K562 (cell line): Measurements from ENCODE around the gene NDUFAF3. TPM values are rescaled to one million over a fixed set of nuclear protein-coding genes. Genes with fewer than 3 reads are reported as not detected.
A peak's percentile ranks its signal among the peaks of the same experiment; 100 is the strongest.

Experiments used
- ATF6 ChIP-seq: sonication (generic); formaldehyde crosslinking; IDR thresholded peaks from 2 replicates; pipeline ENCODE4 v1.4.0; 2020; ENCODE audit warnings: mild to moderate bottlenecking, missing genetic modification reagents
- ELF1 ChIP-seq: fragments of 200-800 bp; sonication (Bioruptor generic); IDR thresholded peaks from 2 replicates; pipeline ENCODE4 v1.6.1; 2016; ENCODE audit warnings: missing genetic modification characterization, missing compliant biosample characterization
- EP400 ChIP-seq: fragments of 450-650 bp; IDR thresholded peaks from 2 replicates; pipeline ENCODE4 v1.6.1; 2017; ENCODE audit warnings: antibody characterized with exemption, mild to moderate bottlenecking, moderate library complexity
- ETV1 ChIP-seq: fragments of 450-650 bp; conservative IDR thresholded peaks from 2 replicates; pipeline ENCODE4 v1.6.1; 2016; ENCODE audit warnings: missing genetic modification characterization, control low read depth, low read depth, missing compliant biosample characterization
- IRF1 ChIP-seq: sonication (generic); formaldehyde crosslinking; IDR thresholded peaks from 2 replicates; pipeline ENCODE4 v1.8.0; 2022; ENCODE audit warnings: missing genetic modification reagents, mild to moderate bottlenecking, borderline replicate concordance
- MBD2 ChIP-seq: sonication (generic); IDR thresholded peaks from 2 replicates; pipeline ENCODE4 v1.6.1; 2016; ENCODE audit warnings: low read depth, borderline replicate concordance
- RBM14 ChIP-seq: fragments of 200-400 bp; formaldehyde crosslinking; IDR thresholded peaks from 2 replicates; pipeline ENCODE4 v1.6.1; 2018; ENCODE audit warnings: low read depth, mild to moderate bottlenecking, low read length, moderate library complexity, borderline replicate concordance; ENCODE audit not compliant: insufficient read depth
- SMARCB1 ChIP-seq: IDR thresholded peaks from 2 replicates; pipeline ENCODE4 v1.6.1; 2011; ENCODE audit warnings: improper control_type of control experiment, low read depth; ENCODE audit not compliant: insufficient read length
- SMARCC2 ChIP-seq: fragments of 450-650 bp; IDR thresholded peaks from 2 replicates; pipeline ENCODE4 v1.6.1; 2017; ENCODE audit warnings: antibody characterized with exemption, moderate library complexity, mild to moderate bottlenecking, low read depth
- ZBED1 ChIP-seq: IDR thresholded peaks from 2 replicates; pipeline ENCODE4 v1.6.1; 2014
- ZBTB26 ChIP-seq: fragments of 450-650 bp; formaldehyde crosslinking; IDR thresholded peaks from 2 replicates; pipeline ENCODE4 v1.4.0; 2022; ENCODE audit warnings: missing genetic modification characterization
- ZNF347 ChIP-seq: fragments of 450-650 bp; formaldehyde crosslinking; IDR thresholded peaks from 2 replicates; pipeline ENCODE4 v1.4.0; 2020; ENCODE audit warnings: low read depth, mild to moderate bottlenecking, moderate library complexity
- polyA plus RNA-seq, 8 experiments: library from polyadenylated mRNA; depleted of rRNA in 4 of 8; stranded (reverse) in 5 of 8; unstranded in 3 of 8; fragments of >200 nt; fragmentation: Nextera tagmentation in 2 of 8; fragmentation: Illumina TruSeq in 1 of 8; extraction: Ambion mirVana in 2 of 8; extraction: Trizol in 1 of 8; gene quantifications; 2 replicates each; pipeline versions ENCODE4 v1.2.1 to v1.2.3, GENCODE V29; 2011 to 2014; ENCODE audit warnings: inconsistent platforms in 1 of 8, missing spikeins in 1 of 8
- total RNA-seq, 7 experiments: library from RNA; depleted of rRNA in 6 of 7; stranded (reverse); fragments of >200 nt in 6 of 7; fragmentation: Illumina TruSeq in 2 of 7; extraction: Trizol in 2 of 7; gene quantifications; 2 replicates each; pipeline versions ENCODE4 v1.2.1 to v1.2.3, GENCODE V29; 2011 to 2021; ENCODE audit warnings: low replicate concordance in 1 of 7
- TF ChIP-seq, protein P1 (sequence below): fragments of 450-650 bp; IDR thresholded peaks from 2 replicates; pipeline ENCODE4 v1.7.1; 2018; ENCODE audit warnings: mild to moderate bottlenecking, low read depth; ENCODE audit not compliant: partially characterized antibody
- TF ChIP-seq, protein P2 (sequence below), 2 experiments: fragments of 450-650 bp; IDR thresholded peaks; 2 replicates each; pipeline ENCODE4 v1.6.1; 2018; ENCODE audit warnings: mild to moderate bottlenecking in 2 of 2, low read depth in 1 of 2; ENCODE audit not compliant: partially characterized antibody in 2 of 2

NDUFAF3 gene
- total and polyA plus RNA-seq, 9 of the 15 experiments (the other 6 are each of a cell fraction or from before 2014, with no cell fraction given) = 17.0 to 127 (median 36.3) TPM

GRCh38 chr3:49021213-49021812 is 608 bp upstream of the NDUFAF3 start (continued):
- TF ChIP-seq, protein P1, sequence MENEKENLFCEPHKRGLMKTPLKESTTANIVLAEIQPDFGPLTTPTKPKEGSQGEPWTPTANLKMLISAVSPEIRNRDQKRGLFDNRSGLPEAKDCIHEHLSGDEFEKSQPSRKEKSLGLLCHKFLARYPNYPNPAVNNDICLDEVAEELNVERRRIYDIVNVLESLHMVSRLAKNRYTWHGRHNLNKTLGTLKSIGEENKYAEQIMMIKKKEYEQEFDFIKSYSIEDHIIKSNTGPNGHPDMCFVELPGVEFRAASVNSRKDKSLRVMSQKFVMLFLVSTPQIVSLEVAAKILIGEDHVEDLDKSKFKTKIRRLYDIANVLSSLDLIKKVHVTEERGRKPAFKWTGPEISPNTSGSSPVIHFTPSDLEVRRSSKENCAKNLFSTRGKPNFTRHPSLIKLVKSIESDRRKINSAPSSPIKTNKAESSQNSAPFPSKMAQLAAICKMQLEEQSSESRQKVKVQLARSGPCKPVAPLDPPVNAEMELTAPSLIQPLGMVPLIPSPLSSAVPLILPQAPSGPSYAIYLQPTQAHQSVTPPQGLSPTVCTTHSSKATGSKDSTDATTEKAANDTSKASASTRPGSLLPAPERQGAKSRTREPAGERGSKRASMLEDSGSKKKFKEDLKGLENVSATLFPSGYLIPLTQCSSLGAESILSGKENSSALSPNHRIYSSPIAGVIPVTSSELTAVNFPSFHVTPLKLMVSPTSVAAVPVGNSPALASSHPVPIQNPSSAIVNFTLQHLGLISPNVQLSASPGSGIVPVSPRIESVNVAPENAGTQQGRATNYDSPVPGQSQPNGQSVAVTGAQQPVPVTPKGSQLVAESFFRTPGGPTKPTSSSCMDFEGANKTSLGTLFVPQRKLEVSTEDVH = no peak
- peak; percentile 86; the same call in 1 of the 2 replicates for TF ChIP-seq MBD2
- TF ChIP-seq ZBED1 = 0 out of 2 replicates have a peak, but pooled peaks have one; percentile 66
- no peak for TF ChIP-seq SMARCB1
- peak; percentile 88 for TF ChIP-seq ELF1
- no peak for TF ChIP-seq ZBTB26 (CRISPR knock-in tag)
- 0 out of 2 replicates have a peak, but pooled peaks have one; percentile 47 for TF ChIP-seq ETV1 (tag)
- TF ChIP-seq SMARCC2 = no peak
- TF ChIP-seq ZNF347 (CRISPR knock-in tag) = no peak
- peak; percentile 83 for TF ChIP-seq EP400
- TF ChIP-seq IRF1 = 0 out of 2 replicates have a peak, but pooled peaks have one; percentile 9
- TF ChIP-seq RBM14 = 0 out of 2 replicates have a peak, but pooled peaks have one; percentile 78
- TF ChIP-seq, protein P2, sequence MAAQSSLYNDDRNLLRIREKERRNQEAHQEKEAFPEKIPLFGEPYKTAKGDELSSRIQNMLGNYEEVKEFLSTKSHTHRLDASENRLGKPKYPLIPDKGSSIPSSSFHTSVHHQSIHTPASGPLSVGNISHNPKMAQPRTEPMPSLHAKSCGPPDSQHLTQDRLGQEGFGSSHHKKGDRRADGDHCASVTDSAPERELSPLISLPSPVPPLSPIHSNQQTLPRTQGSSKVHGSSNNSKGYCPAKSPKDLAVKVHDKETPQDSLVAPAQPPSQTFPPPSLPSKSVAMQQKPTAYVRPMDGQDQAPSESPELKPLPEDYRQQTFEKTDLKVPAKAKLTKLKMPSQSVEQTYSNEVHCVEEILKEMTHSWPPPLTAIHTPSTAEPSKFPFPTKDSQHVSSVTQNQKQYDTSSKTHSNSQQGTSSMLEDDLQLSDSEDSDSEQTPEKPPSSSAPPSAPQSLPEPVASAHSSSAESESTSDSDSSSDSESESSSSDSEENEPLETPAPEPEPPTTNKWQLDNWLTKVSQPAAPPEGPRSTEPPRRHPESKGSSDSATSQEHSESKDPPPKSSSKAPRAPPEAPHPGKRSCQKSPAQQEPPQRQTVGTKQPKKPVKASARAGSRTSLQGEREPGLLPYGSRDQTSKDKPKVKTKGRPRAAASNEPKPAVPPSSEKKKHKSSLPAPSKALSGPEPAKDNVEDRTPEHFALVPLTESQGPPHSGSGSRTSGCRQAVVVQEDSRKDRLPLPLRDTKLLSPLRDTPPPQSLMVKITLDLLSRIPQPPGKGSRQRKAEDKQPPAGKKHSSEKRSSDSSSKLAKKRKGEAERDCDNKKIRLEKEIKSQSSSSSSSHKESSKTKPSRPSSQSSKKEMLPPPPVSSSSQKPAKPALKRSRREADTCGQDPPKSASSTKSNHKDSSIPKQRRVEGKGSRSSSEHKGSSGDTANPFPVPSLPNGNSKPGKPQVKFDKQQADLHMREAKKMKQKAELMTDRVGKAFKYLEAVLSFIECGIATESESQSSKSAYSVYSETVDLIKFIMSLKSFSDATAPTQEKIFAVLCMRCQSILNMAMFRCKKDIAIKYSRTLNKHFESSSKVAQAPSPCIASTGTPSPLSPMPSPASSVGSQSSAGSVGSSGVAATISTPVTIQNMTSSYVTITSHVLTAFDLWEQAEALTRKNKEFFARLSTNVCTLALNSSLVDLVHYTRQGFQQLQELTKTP (IDR thresholded peaks at IDR 0.05; ENCODE audit: low read depth in 1 of 2, partially characterized antibody in 2 of 2) = peak in 1 of 2 experiments; percentile 66
- TF ChIP-seq ATF6 (CRISPR knock-in tag) = peak; percentile 5; the same call in 1 of the 2 replicates
